Activated T-cell treated with anti-CD3 and anti-CD28 coated beads for 48 hours (primary cell): ENCODE data around the gene NPTXR.

ENCODE experiments used
- DNase-seq: peaks from one replicate; pipeline ENCODE4 v3.0.0-alpha.2; 2020; ENCODE audit warnings: low read depth

NPTXR gene

GRCh38 chr22:38850941-38851849, 7.4 kb upstream of the NPTXR start:
- no peak for DNase-seq

GRCh38 chr22:38850399-38850798, 6.6 kb upstream of the NPTXR start:
- DNase-seq = no peak

- DNase-seq = no peak
Observed at GRCh38 chr22:38849811-38850210, 6.0 kb upstream of the NPTXR start.

GRCh38 chr22:38846412-38846811, 2.6 kb upstream of the NPTXR start:
- no peak for DNase-seq

- no peak for DNase-seq
Observed at GRCh38 chr22:38845004-38845740, 1.3 kb upstream of the NPTXR start.

DNA sequence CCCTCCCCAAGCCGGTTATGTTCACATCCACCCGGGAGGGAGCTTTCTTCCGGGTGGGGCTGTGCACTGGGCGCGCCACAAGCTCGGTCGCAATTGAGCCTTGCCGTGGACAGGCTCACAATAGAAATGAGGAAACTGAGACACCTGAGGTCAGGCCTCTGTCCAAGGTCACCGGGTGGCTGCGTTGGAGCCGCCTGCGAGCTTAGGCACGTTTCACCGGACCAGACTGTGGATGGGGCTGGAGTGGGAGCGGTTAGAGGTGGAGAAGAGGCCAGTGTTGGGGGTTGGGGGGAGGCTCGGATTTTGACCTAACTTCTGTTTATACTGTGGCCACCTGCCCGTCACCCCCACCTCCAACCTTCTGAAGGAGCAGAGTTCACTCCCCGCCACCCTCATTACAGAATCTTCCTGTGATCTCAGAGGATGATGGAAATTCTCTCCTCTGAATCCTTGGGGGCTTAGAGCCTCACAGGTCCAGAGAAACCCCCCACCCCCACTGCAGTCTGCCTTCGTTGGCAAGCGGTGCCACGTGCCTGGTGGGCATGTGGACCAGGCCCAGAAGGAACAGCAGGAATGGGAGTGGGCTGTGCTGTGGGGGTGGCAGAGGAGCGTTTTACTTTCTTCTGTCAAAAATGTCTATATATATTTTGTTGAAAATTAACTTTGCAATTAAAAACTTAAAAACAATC, 631 bp upstream of the NPTXR start:
- DNase-seq = no peak

DNA sequence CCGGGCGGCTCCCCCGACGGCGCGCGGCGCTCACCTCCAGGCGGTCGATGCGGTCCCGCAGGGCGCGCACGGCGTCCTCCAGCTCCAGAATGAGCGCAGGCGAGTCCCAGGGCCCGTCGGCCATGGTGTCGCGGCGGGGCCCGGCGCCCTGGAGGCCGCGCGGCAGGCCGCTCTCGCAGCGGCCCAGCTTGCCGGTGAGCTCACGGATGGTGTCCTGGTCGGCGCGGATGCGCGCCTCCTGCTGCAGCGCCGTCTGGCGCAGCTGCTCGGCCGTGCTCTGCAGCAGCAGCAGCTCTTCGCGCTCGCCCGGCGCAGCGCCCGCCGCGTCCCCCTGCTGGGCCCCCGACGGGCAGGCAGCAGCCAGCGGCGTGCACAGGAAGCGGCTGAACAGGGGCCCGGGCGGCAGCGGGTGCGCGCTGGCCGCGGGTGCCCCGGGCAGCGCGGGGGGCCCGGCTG, 599 bp downstream of the NPTXR start:
- DNase-seq = peak; percentile 60

GRCh38 chr22:38842512-38843200, 1.2 kb downstream of the NPTXR start:
- no peak for DNase-seq

DNA sequence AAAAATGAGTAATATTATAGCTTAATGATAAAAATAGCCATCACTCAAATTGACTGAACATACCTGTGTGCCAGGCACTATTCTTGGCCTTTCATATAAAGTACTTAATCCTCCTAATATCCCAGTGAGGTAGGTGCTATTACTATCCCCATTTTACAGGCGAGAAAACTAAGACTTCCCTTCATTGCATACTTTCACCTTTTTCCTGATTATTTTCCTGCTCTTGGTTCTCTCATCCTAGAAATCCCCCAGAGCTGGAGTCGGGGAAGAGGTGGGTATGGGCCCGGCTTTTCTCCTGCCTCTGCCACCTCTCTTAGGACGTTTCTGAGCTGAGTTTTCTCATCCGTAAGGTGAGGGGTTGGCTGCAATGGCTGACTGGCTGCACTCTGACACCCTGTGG, 2.2 kb downstream of the NPTXR start:
- DNase-seq = no peak

- no peak for DNase-seq
Observed at GRCh38 chr22:38841211-38841610, 2.6 kb downstream of the NPTXR start.

DNA sequence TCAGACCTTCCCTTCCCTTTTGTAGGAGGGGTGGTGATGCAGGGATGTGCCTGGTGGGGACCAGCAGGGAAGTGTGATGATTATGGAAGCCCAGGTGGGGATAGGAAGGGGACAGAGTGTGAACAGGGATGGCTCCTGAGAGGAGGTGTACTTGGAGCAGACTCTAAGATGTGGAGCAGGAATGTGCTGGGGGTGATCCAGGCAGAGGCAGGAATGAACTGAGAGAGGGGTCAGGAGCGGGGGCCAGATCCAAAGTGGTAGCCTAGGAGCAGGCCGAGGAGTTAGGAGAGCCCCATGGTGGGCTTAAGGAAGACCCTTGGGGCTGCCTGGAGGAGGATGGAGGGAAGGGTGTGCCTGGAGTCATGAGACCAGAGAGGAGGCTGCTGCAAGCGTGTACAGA, 3.7 kb downstream of the NPTXR start:
- no peak for DNase-seq

- DNase-seq = no peak
Observed at GRCh38 chr22:38839686-38840085, 4.1 kb downstream of the NPTXR start.

DNA sequence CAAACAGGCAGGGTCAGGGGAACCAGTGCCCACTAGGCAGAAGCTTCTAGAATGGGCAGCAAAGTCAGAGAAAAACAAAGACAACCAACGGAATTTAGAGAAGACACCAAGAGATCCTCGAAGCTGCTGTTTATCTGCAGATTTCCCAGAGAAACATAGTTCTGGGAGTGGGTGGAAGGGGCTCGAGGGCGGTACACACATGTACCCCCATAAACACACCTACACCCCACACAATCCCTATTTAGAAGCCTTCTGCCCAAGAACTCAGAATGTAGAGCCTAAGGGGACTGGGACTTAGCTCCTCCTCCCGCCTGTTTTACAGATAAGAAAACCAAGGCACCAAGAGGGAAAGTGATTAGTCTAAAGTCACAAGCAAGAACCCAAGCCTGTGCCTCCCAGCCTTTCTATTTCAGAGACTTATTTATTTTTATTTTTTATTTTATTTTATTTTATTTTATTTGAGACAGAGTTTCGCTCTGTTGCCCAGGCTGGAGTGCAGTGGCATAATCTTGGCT, 6.4 kb downstream of the NPTXR start:
- DNase-seq = no peak

GRCh38 chr22:38835888-38836301, 7.9 kb downstream of the NPTXR start:
- DNase-seq = no peak

DNA sequence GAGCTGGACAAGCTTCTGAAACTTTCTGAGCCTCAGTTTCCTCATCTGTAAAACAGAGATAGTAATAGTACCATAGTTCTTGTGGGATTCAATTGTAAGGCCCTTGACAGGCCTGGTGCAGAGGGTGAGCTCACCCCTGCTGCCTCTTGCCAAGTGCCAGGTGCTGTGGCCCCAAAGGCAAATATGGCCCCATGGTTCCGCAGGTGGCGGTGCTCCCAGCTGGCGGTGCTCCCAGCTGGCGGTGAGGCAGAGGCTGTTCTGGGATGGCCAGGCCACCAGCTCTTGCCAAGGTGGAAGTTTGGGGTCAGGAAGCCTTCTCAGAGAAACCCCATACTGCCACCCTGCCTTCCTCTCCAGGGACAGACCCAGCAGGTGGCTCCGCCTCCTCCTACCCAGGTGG, 8.8 kb downstream of the NPTXR start:
- DNase-seq = no peak

DNA sequence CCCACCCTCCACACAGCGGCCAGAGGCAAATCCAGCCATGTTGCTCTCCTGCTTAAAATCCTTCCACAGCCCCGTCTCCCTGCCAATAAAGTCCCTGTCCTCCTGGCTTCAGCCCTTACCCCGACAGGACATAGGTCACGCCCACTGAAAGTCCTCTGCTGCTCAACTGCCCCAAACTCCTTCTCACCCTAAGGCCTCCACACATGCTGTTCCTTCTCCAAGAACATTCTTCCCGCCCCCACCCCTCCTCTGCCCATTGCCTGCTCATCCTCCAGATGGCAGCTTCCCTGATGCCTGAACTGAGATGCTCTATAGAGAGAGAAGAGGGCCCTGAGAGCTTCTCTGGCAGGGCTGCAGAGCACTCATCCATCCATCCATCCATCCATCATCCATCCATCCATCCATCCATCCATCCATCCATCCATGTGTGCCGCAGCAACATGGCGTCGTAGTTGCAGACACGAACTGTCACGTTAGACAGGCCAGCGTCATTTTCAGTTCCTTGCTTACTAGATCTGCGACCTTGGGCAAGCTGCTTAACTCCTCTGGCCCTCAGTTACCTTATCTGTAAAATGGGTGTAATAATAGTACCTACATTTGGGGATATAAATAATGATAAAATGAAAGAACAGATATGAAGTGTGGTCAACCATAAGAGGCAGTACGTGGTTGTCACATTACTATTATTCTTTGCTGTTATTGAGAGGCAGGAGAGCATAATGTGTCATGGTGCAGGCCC, 9.4 kb downstream of the NPTXR start:
- DNase-seq = no peak

DNA sequence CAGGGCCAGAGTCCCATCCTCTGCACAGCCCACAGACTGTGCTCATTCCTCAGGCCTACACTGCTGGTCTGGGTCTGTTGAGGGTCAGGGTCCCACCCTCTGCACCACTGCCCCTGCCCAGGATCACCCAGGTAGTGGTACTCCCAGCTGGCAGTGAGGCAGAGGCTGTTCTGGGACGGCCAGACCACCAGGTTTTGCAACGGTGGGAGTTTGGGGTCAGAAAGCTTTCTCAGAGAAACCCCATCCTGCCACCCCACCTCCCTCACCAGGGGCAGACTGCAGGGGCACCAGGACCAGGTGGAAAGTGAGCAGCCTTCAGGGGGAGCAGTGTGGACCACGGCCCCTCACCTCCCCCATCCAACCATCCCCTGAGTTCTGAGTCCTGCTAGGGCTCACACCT, 10.8 kb downstream of the NPTXR start:
- DNase-seq = no peak

- no peak for DNase-seq
Observed at GRCh38 chr22:38832005-38832978, 11.5 kb downstream of the NPTXR start.

DNA sequence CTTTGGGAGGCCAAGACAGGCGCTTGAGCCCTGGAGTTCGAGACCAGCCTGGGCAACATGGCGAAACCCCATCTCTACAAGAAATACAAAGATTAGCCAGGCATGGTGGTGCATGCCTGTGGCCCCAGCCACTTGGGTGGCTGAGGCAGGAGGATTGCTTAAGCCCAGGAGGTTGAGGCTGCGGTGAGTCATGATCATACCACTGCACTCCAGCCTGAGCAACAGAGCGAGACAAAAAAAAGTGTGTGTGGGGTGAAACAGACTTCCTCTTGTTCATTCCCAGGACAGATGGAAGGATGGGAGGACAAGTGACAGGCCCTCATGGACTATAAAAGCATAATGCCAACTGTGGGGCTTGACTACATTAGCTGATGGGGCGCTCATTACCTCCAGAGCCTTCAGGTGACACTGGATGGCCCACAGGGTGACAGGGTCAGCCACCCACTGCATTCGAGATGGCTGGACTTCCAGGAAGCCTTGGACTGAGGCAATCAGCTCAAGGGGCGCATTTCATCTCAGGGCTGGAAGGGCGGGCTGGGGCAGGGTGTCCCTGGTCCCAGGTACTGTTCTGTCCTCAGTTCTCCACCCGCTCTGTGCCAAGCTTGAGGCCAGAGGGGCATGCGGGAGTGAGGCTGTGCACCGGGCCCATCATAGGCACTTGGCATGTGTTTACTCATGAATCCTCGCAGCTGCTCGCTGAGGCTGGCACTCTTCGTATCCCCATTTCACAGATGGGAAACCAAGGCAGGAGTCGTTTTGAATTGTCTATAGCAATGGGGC, 12.5 kb downstream of the NPTXR start:
- DNase-seq = no peak
